ENCODE measurements around the gene SLC8A1. TPM values are rescaled to one million over a fixed set of nuclear protein-coding genes. Genes with fewer than 3 reads are reported as not detected.
A peak's percentile ranks its signal among the peaks of the same experiment; 100 is the strongest.

The SLC8A1 gene
- total RNA-seq, 2 experiments from 2014 or later, result 1.9 to 2.3 TPM

GRCh38 chr2:40289771-40290404 lies 162.0 kb downstream of the SLC8A1 start:
- Mint-ChIP-seq H3K4me3 (peak overlapping the region; percentile 44), H3K36me3 (ENCODE audit: low read depth) (no peaks in the 10 kb centered on the region), H3K4me1 (peaks cover 4% of the 10 kb centered on the region), H3K27ac (no peak overlapping the region), H3K9me3 (ENCODE audit: low read depth) (no peaks in the 10 kb centered on the region), H3K27me3 (no peaks in the 10 kb centered on the region)
- ATAC-seq, result no peak
- ChIA-PET POLR2A (no interaction called here), CTCF (interaction anchor here (1.0 kb wide), 1 partner anchor 380 kb away, joined by 3 read pairs; no protein-coding TSS in a partner anchor)
- no peak for DNase-seq
- intact Hi-C loops (cut with DNase I, micrococcal nuclease), result no loop called here

GRCh38 chr2:40287773-40288172 lies 164.1 kb downstream of the SLC8A1 start:
- ATAC-seq (no peak), DNase-seq (no peak)
- Mint-ChIP-seq H3K27me3 (no peaks in the 10 kb centered on the region), H3K27ac (no peak overlapping the region), H3K9me3 (ENCODE audit: low read depth) (no peaks in the 10 kb centered on the region), H3K4me1 (peaks cover 4% of the 10 kb centered on the region), H3K36me3 (ENCODE audit: low read depth) (no peaks in the 10 kb centered on the region), H3K4me3 (no peak overlapping the region)
- intact Hi-C loops (cut with DNase I, micrococcal nuclease), result no loop called here
- ChIA-PET POLR2A (no interaction called here), CTCF (no interaction called here)

GRCh38 chr2:40287195-40287594 lies 164.7 kb downstream of the SLC8A1 start:
- CTCF ChIA-PET, result no interaction called here

GRCh38 chr2:40286721-40287120 lies 165.2 kb downstream of the SLC8A1 start:
- intact Hi-C loops (cut with DNase I, micrococcal nuclease), result no loop called here
- no peak for DNase-seq
- ChIA-PET CTCF (interaction anchor here (0.7 kb wide), 1 partner anchor 76 kb away, joined by 3 read pairs; no protein-coding TSS in a partner anchor), POLR2A (no interaction called here)
- Mint-ChIP-seq H3K9me3 (ENCODE audit: low read depth) (no peaks in the 10 kb centered on the region), H3K27me3 (no peaks in the 10 kb centered on the region), H3K4me1 (peaks cover 4% of the 10 kb centered on the region), H3K27ac (no peak overlapping the region), H3K4me3 (no peak overlapping the region), H3K36me3 (ENCODE audit: low read depth) (no peaks in the 10 kb centered on the region)
- ATAC-seq, result no peak

More at GRCh38 chr2:40287195-40287594, 164.7 kb downstream of the SLC8A1 start:
- Mint-ChIP-seq H3K27ac (no peak overlapping the region), H3K9me3 (ENCODE audit: low read depth) (no peaks in the 10 kb centered on the region), H3K4me1 (peaks cover 4% of the 10 kb centered on the region), H3K36me3 (ENCODE audit: low read depth) (no peaks in the 10 kb centered on the region), H3K4me3 (no peak overlapping the region), H3K27me3 (no peaks in the 10 kb centered on the region)
- intact Hi-C loops (cut with DNase I, micrococcal nuclease), result no loop called here
- POLR2A ChIA-PET, result no interaction called here
- DNase-seq, result no peak
- ATAC-seq, result no peak

- no peaks in the 10 kb centered on the region for H3K36me3 Mint-ChIP-seq (ENCODE audit: low read depth)
- CTCF ChIA-PET, result no interaction called here
- ATAC-seq (no peak), DNase-seq (no peak)
- H3K4me3 Mint-ChIP-seq, result no peak overlapping the region
- POLR2A ChIA-PET, result no interaction called here
- H3K27ac Mint-ChIP-seq, result no peak overlapping the region
- H3K4me1 Mint-ChIP-seq, result peaks cover 4% of the 10 kb centered on the region
- intact Hi-C loops (cut with DNase I, micrococcal nuclease), result no loop called here
- H3K27me3 Mint-ChIP-seq, result no peaks in the 10 kb centered on the region
- no peaks in the 10 kb centered on the region for H3K9me3 Mint-ChIP-seq (ENCODE audit: low read depth)
These were observed 166.5 kb downstream of the SLC8A1 start for GRCh38 chr2:40285391-40285790.

- no peaks in the 10 kb centered on the region for H3K9me3 Mint-ChIP-seq (ENCODE audit: low read depth)
- H3K4me1 Mint-ChIP-seq, result peaks cover under 1% of the 10 kb centered on the region
- CTCF ChIA-PET, result no interaction called here
- ATAC-seq (no peak), DNase-seq (no peak)
- POLR2A ChIA-PET, result no interaction called here
- no peak overlapping the region for H3K27ac Mint-ChIP-seq
- H3K36me3 Mint-ChIP-seq (ENCODE audit: low read depth), result no peaks in the 10 kb centered on the region
- intact Hi-C loops (cut with DNase I, micrococcal nuclease), result no loop called here
- no peak overlapping the region for H3K4me3 Mint-ChIP-seq
- no peaks in the 10 kb centered on the region for H3K27me3 Mint-ChIP-seq
These were observed 167.1 kb downstream of the SLC8A1 start for GRCh38 chr2:40284797-40285196.

GRCh38 chr2:40283111-40283909 lies 168.6 kb downstream of the SLC8A1 start:
- Mint-ChIP-seq H3K36me3 (ENCODE audit: low read depth) (no peaks in the 10 kb centered on the region), H3K4me3 (no peak overlapping the region), H3K27me3 (no peaks in the 10 kb centered on the region), H3K9me3 (ENCODE audit: low read depth) (no peaks in the 10 kb centered on the region), H3K27ac (no peak overlapping the region), H3K4me1 (no peaks in the 10 kb centered on the region)
- ATAC-seq (no peak), DNase-seq (no peak)
- intact Hi-C loops (cut with DNase I, micrococcal nuclease), result no loop called here
- POLR2A ChIA-PET, result no interaction called here
- CTCF ChIA-PET, result no interaction called here

- DNase-seq (no peak), ATAC-seq (no peak)
- no peaks in the 10 kb centered on the region for H3K36me3 Mint-ChIP-seq (ENCODE audit: low read depth)
- H3K27me3 Mint-ChIP-seq, result no peaks in the 10 kb centered on the region
- ChIA-PET POLR2A (no interaction called here), CTCF (interaction anchor here (1.2 kb wide), 1 partner anchor 246 kb away, joined by 3 read pairs; no protein-coding TSS in a partner anchor)
- no peaks in the 10 kb centered on the region for H3K9me3 Mint-ChIP-seq (ENCODE audit: low read depth)
- H3K4me3 Mint-ChIP-seq, result no peak overlapping the region
- no peak overlapping the region for H3K27ac Mint-ChIP-seq
- H3K4me1 Mint-ChIP-seq, result no peaks in the 10 kb centered on the region
- intact Hi-C loops (cut with DNase I, micrococcal nuclease), result no loop called here
These were observed 169.5 kb downstream of the SLC8A1 start for GRCh38 chr2:40282428-40282827.

GRCh38 chr2:40281021-40281940 lies 170.6 kb downstream of the SLC8A1 start:
- intact Hi-C loops (cut with DNase I, micrococcal nuclease), result no loop called here
- no peak for ATAC-seq
- Mint-ChIP-seq H3K9me3 (ENCODE audit: low read depth) (no peaks in the 10 kb centered on the region), H3K4me3 (no peak overlapping the region), H3K27ac (no peak overlapping the region), H3K4me1 (no peaks in the 10 kb centered on the region), H3K36me3 (ENCODE audit: low read depth) (no peaks in the 10 kb centered on the region), H3K27me3 (no peaks in the 10 kb centered on the region)
- no peak for DNase-seq
- ChIA-PET CTCF (interaction anchor here (1.2 kb wide), 1 partner anchor 245 kb away, joined by 3 read pairs; no protein-coding TSS in a partner anchor), POLR2A (interaction anchor here (0.7 kb wide), 1 partner anchor 432 kb away, joined by 3 read pairs; no protein-coding TSS in a partner anchor)

- Mint-ChIP-seq H3K27ac (no peak overlapping the region), H3K9me3 (ENCODE audit: low read depth) (no peaks in the 10 kb centered on the region), H3K4me1 (no peaks in the 10 kb centered on the region), H3K4me3 (no peak overlapping the region), H3K27me3 (no peaks in the 10 kb centered on the region), H3K36me3 (ENCODE audit: low read depth) (no peaks in the 10 kb centered on the region)
- DNase-seq, result no peak
- intact Hi-C loops (cut with DNase I, micrococcal nuclease), result no loop called here
- no peak for ATAC-seq
- POLR2A ChIA-PET, result no interaction called here
- CTCF ChIA-PET, result no interaction called here
These were observed 172.4 kb downstream of the SLC8A1 start for GRCh38 chr2:40279482-40279881.

GRCh38 chr2:40279001-40279400 lies 172.9 kb downstream of the SLC8A1 start:
- intact Hi-C loops (cut with DNase I, micrococcal nuclease), result no loop called here
- Mint-ChIP-seq H3K9me3 (ENCODE audit: low read depth) (no peaks in the 10 kb centered on the region), H3K36me3 (ENCODE audit: low read depth) (no peaks in the 10 kb centered on the region), H3K27me3 (no peaks in the 10 kb centered on the region), H3K27ac (no peak overlapping the region), H3K4me1 (no peaks in the 10 kb centered on the region), H3K4me3 (no peak overlapping the region)
- ATAC-seq, result no peak
- CTCF ChIA-PET, result no interaction called here
- DNase-seq, result no peak
- POLR2A ChIA-PET, result no interaction called here

Data from activated CD4-positive, alpha-beta T cell treated with anti-CD3 and anti-CD28 coated beads for 36 hours (primary cell).